Transverse colon (tissue), 3 donors: ENCODE results near the gene PRELID3B.

Experiments
- EP300 ChIP-seq: sonication (generic); formaldehyde crosslinking; IDR thresholded peaks from one replicate; pipeline ENCODE4 v1.6.1; 2017; ENCODE audit warnings: antibody characterized with exemption, low read depth
- POLR2A ChIP-seq: fragments of 450-650 bp; IDR thresholded peaks from one replicate; pipeline ENCODE4 v1.6.1; 2016; ENCODE audit warnings: antibody characterized with exemption, mild to moderate bottlenecking, moderate library complexity
- TF ChIP-seq, protein P1 (sequence below), 5 experiments: fragments of 200-600 bp in 3 of 5; fragments of 450-650 bp in 2 of 5; sonication (generic) in 3 of 5; IDR thresholded peaks; 1 replicate in 2 of 5; 2 replicates in 3 of 5; pipeline ENCODE4 v1.5.1; 2016 to 2017; ENCODE audit warnings: antibody characterized with exemption in 5 of 5, inconsistent platforms in 3 of 5, mild to moderate bottlenecking in 2 of 5, moderate library complexity in 1 of 5

DNA sequence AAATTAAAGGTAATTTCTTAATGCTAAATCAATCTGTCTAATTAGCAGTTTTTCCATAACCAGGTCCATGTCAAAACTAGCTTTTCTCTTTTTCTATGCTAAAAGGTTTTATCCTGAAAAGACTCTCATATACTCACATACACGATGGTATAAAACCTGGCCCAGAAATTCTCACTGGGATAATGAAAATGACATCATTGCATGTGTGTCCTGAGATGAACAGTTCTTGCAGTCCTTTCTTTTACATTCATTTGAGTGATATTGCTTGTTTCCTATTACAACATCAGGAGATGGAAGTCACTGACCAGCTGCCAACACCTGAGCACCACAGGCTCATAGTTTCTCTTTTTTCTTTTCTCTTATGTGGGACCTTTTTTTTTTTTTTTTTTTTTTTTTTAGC lies 7.9 kb upstream of the PRELID3B start:
- TF ChIP-seq, protein P1, sequence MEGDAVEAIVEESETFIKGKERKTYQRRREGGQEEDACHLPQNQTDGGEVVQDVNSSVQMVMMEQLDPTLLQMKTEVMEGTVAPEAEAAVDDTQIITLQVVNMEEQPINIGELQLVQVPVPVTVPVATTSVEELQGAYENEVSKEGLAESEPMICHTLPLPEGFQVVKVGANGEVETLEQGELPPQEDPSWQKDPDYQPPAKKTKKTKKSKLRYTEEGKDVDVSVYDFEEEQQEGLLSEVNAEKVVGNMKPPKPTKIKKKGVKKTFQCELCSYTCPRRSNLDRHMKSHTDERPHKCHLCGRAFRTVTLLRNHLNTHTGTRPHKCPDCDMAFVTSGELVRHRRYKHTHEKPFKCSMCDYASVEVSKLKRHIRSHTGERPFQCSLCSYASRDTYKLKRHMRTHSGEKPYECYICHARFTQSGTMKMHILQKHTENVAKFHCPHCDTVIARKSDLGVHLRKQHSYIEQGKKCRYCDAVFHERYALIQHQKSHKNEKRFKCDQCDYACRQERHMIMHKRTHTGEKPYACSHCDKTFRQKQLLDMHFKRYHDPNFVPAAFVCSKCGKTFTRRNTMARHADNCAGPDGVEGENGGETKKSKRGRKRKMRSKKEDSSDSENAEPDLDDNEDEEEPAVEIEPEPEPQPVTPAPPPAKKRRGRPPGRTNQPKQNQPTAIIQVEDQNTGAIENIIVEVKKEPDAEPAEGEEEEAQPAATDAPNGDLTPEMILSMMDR (IDR thresholded peaks at IDR 0.05), result no peak
- no peak for TF ChIP-seq POLR2A
- no peak for TF ChIP-seq EP300
